ENCODE data around the gene MAGEA6.
"Not testable (repeated sequence)": the region's sequence is repeated elsewhere in the genome, so short reads cannot be mapped to it uniquely, and the experiment has no call there.

The MAGEA6 gene

GRCh38 chrX:152769549-152770289 is at the start of gene MAGEA6:
TSS of gene MAGEA6 (minus strand) at chrX:152769689. CDS start at chrX:152767650, 2,039 bp downstream.
- DNase-seq (ENCODE audit: low spot score); CTCF ChIA-PET; H3K27ac ChIP-seq; POLR2A ChIA-PET (ENCODE audit: low non-redundant PET): not testable (repeated sequence)

GRCh38 chrX:152819266-152819665 is 49.8 kb upstream of the MAGEA6 start:
- TF ChIP-seq, protein P1, sequence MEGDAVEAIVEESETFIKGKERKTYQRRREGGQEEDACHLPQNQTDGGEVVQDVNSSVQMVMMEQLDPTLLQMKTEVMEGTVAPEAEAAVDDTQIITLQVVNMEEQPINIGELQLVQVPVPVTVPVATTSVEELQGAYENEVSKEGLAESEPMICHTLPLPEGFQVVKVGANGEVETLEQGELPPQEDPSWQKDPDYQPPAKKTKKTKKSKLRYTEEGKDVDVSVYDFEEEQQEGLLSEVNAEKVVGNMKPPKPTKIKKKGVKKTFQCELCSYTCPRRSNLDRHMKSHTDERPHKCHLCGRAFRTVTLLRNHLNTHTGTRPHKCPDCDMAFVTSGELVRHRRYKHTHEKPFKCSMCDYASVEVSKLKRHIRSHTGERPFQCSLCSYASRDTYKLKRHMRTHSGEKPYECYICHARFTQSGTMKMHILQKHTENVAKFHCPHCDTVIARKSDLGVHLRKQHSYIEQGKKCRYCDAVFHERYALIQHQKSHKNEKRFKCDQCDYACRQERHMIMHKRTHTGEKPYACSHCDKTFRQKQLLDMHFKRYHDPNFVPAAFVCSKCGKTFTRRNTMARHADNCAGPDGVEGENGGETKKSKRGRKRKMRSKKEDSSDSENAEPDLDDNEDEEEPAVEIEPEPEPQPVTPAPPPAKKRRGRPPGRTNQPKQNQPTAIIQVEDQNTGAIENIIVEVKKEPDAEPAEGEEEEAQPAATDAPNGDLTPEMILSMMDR (conservative IDR thresholded peaks at IDR 0.05; ENCODE audit: low read depth), result no peak
- ChIA-PET POLR2A (ENCODE audit: low non-redundant PET) (no interaction called here), CTCF (interaction anchor here (1.2 kb wide), 1 partner anchor 1066 kb away, joined by 3 read pairs; no protein-coding TSS in a partner anchor)
- H3K27ac ChIP-seq, result no peak overlapping the region
- DNase-seq (ENCODE audit: low spot score), result no peak

- TF ChIP-seq, protein P1 (conservative IDR thresholded peaks at IDR 0.05; ENCODE audit: low read depth), result no peak
- DNase-seq (ENCODE audit: low spot score), result no peak
- ChIA-PET CTCF (interaction anchor here (0.6 to 1.2 kb wide), 2 partner anchors 178 to 1065 kb away, joined by 3 read pairs; no protein-coding TSS in a partner anchor), POLR2A (ENCODE audit: low non-redundant PET) (interaction anchor here (0.6 kb wide), 1 partner anchor 8 kb away, joined by 4 read pairs; no protein-coding TSS in a partner anchor)
- no peak overlapping the region for H3K27ac ChIP-seq
These were observed 48.9 kb upstream of the MAGEA6 start for GRCh38 chrX:152818356-152818755.

- ChIA-PET POLR2A (ENCODE audit: low non-redundant PET) (no interaction called here), CTCF (interaction anchor here (0.7 to 1.4 kb wide), 2 partner anchors 1081 to 1736 kb away, joined by 3 read pairs; no protein-coding TSS in a partner anchor)
- peak; percentile 45 for DNase-seq (ENCODE audit: low spot score)
- TF ChIP-seq, protein P1 (conservative IDR thresholded peaks at IDR 0.05; ENCODE audit: low read depth), result peak; percentile 31
- no peak overlapping the region for H3K27ac ChIP-seq
These were observed 47.7 kb upstream of the MAGEA6 start for GRCh38 chrX:152817078-152817764.

DNA sequence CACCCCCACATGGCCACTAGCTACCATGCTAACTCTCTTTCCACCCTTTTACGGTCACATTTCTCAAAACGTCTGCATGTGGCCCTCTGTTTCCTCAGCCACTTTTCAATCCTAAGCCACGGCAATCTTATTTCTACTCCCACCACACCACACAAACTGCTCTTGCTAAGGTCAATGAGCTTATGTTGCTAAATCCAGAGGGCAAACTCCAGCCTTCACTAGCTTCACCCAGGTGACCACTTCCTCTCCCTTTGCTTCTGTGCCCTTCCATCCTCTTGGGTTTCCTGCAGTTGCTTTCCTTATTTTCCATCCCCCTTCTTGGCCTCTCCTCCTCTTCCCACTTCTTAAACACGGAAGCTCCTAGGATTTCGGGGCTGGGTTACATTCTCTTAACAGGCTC is 44.6 kb upstream of the MAGEA6 start:
- CTCF ChIA-PET, result no interaction called here
- no peak overlapping the region for H3K27ac ChIP-seq
- TF ChIP-seq, protein P1 (conservative IDR thresholded peaks at IDR 0.05; ENCODE audit: low read depth), result no peak
- no peak for DNase-seq (ENCODE audit: low spot score)
- POLR2A ChIA-PET (ENCODE audit: low non-redundant PET), result no interaction called here

GRCh38 chrX:152813206-152813605 is 43.7 kb upstream of the MAGEA6 start:
- CTCF ChIA-PET, result no interaction called here
- TF ChIP-seq, protein P1 (conservative IDR thresholded peaks at IDR 0.05; ENCODE audit: low read depth), result no peak
- H3K27ac ChIP-seq, result no peak overlapping the region
- POLR2A ChIA-PET (ENCODE audit: low non-redundant PET), result no interaction called here
- DNase-seq (ENCODE audit: low spot score), result no peak

- TF ChIP-seq, protein P1 (conservative IDR thresholded peaks at IDR 0.05; ENCODE audit: low read depth), result no peak
- ChIA-PET POLR2A (ENCODE audit: low non-redundant PET) (no interaction called here), CTCF (interaction anchor here (1.6 kb wide), 1 partner anchor 11 kb away, joined by 5 read pairs; no protein-coding TSS in a partner anchor)
- no peak for DNase-seq (ENCODE audit: low spot score)
- H3K27ac ChIP-seq, result no peak overlapping the region
These were observed 40.9 kb upstream of the MAGEA6 start for GRCh38 chrX:152810403-152810802.

Measured in RWPE1 (cell line).